Testis (tissue), 3 donors: ENCODE data around the gene GLYATL3. TPM values are rescaled to one million over a fixed set of nuclear protein-coding genes. Genes with fewer than 3 reads are reported as not detected.

Experiments
- DNase-seq: peaks from one replicate; pipeline ENCODE4 v3.0.0-alpha.2; 2019
- H3K27ac ChIP-seq, 2 donors: fragments of 200-600 bp; sonication (generic); one replicate each; pipeline ENCODE4 v1.5.1; 2019
- H3K27me3 ChIP-seq: fragments of 200-600 bp; sonication (generic); one replicate; pipeline ENCODE4 v1.5.1; 2019
- H3K36me3 ChIP-seq: fragments of 200-600 bp; sonication (generic); one replicate; pipeline ENCODE4 v1.5.1; 2017; ENCODE audit warnings: low read depth; ENCODE audit errors: missing control alignments
- H3K4me1 ChIP-seq: fragments of 200-600 bp; sonication (generic); one replicate; pipeline ENCODE4 v1.5.1; 2019
- H3K4me3 ChIP-seq, 2 donors: fragments of 200-600 bp; sonication (generic); one replicate each; pipeline ENCODE4 v1.5.1; 2017 to 2019
- H3K9me3 ChIP-seq: fragments of 200-600 bp; sonication (generic); one replicate; pipeline ENCODE4 v1.5.1; 2017
- CTCF ChIP-seq, 3 experiments: fragments of 450-650 bp in 2 of 3; fragments of 200-600 bp in 1 of 3; sonication (generic) in 1 of 3; IDR thresholded peaks; one replicate each; pipeline ENCODE4 v1.5.1; 2016 to 2019; ENCODE audit warnings: antibody characterized with exemption in 3 of 3, mild to moderate bottlenecking in 2 of 3, moderate library complexity in 1 of 3
- POLR2A ChIP-seq: fragments of 450-650 bp; IDR thresholded peaks from one replicate; pipeline ENCODE4 v1.6.1; 2017; ENCODE audit warnings: antibody characterized with exemption, mild to moderate bottlenecking, moderate library complexity
- WGBS, 2 donors: methylation state at CpG; one replicate each; pipeline ENCODE4 v1.1.5; 2018; 5-methylcytosine and 5-hydroxymethylcytosine counted together
- intact Hi-C: fragments of 100-400 bp; cut with DNase I; formaldehyde crosslinking; loops from one replicate; pipeline ENCODE4 v1.15.1; 2023; ENCODE audit warnings: low total_unique reads
- polyA plus RNA-seq: library from polyadenylated mRNA; stranded (reverse); fragments of 350-450 nt; fragmentation: Illumina TruSeq; extraction: RNeasy Lipid Tissue Mini Kit (QIAGEN cat#74804); gene quantifications from one replicate; pipeline ENCODE4 v1.2.3, GENCODE V29; 2014; ENCODE audit warnings: low read depth, low replicate concordance; ENCODE audit not compliant: insufficient read depth
- total RNA-seq, 2 donors: library from RNA; depleted of rRNA; stranded (reverse); fragments of >200 nt; gene quantifications; one replicate each; pipeline ENCODE4 v1.2.3, GENCODE V29; 2016

Gene GLYATL3
- total and polyA plus RNA-seq, 3 donors from 2014 or later = not detected

DNA sequence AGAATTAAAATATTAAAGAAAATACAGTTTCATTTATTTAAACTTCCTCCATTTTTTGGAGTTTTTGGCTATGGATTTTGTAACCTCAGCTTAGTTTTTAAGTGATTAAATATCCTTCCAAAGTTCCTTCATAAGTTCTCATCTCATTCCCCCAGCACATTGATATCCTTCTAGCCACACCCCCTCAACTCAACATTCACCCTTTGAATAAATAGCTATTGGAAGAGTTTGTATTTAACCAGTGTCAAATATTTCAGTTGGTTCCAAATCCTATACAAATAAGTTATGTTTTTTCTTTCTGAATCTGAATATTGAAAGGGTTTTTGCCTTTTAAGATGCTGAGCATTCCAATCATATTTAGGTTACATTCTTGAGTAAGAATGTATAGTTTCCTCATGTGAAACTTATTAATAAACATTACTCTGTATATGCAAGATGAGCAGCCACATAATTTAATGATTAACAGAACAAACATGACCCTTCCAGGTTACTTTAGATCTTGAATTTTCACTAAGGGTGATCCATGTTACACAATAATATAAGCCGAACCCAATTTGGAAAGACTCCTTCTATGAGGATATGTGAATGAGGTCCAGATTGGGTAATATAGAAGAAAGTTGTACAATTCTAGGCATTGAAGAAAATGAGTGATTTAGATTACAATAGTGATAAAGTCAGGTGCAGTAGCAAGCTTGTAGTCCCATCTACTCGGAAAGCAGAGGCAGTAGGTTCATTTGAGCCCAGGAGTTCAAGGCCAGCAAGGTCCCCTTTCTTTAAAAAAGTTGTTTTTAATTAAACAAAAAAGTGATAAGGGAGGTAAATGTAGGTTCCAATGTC lies 13.6 kb downstream of the GLYATL3 start:
- Histone ChIP-seq H3K4me1 (no peaks in the 10 kb centered on the region), H3K36me3 (no peaks in the 10 kb centered on the region), H3K27me3 (no peaks in the 10 kb centered on the region), H3K4me3 (no peak overlapping the region), H3K27ac (no peak overlapping the region), H3K9me3 (no peaks in the 10 kb centered on the region)
- WGBS, 2 donors = 71 to 85% methylated on average over 2 of the region's 2 CpGs
- DNase-seq = no peak
- TF ChIP-seq CTCF (IDR thresholded peaks at IDR 0.05) (no peak), POLR2A (no peak)
- intact Hi-C loops = no loop called here

DNA sequence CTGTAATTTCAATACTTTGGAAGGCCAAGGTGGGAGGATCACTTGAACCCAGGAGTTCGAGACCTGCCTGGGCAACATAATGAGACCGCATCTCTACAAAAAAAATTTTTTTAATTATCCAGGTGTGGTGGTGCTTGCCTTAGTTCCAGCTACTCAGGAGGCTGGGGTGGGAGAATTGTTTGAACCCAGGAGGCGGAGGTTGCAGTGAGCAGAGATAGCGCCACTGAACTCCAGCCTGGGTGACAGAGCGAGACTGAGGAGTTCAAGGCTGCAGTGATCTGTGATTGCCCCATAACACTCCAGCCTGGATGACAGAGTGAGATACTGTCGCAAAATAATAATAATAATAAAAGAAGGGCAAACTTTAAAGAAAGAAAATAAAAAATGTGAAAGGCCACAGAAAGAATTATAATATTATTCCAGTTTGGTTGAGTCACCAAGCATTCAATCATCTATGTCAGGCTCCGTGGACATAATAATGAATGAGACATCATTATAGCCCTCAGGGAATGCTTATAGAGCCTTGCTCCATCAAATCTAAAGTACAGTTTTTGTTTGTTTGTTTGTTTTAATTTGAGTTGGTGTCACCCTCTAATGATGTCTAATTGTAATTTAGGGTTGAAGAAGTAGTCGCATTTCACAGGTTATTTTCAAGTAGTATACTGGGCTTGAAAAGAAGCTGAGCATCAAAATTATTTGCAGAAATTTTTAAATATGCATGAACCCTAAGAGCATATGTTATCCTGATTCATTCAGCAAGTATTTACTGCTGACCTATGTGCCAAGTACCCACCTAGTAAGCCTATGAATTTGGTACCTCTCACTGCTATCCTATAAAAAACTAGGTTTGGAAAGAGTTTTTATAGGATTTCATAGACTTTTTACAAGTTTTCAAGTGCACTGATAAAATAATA lies 15.1 kb downstream of the GLYATL3 start:
- H3K36me3 ChIP-seq = no peaks in the 10 kb centered on the region
- H3K27me3 ChIP-seq = no peaks in the 10 kb centered on the region
- no peaks in the 10 kb centered on the region for H3K9me3 ChIP-seq
- 84 to 87% methylated on average over 8 of the region's 8 CpGs for WGBS, 2 donors
- no peak overlapping the region for H3K4me3 ChIP-seq
- no peak overlapping the region for H3K27ac ChIP-seq
- H3K4me1 ChIP-seq = no peaks in the 10 kb centered on the region
- no peak for DNase-seq
- TF ChIP-seq POLR2A = no peak
- no peak for TF ChIP-seq CTCF (IDR thresholded peaks at IDR 0.05)
- intact Hi-C loops = no loop called here

- Histone ChIP-seq H3K4me1 (no peaks in the 10 kb centered on the region), H3K36me3 (no peaks in the 10 kb centered on the region), H3K4me3 (no peak overlapping the region), H3K27ac (no peak overlapping the region), H3K27me3 (no peaks in the 10 kb centered on the region), H3K9me3 (no peaks in the 10 kb centered on the region)
- intact Hi-C loops = no loop called here
- no peak for DNase-seq
- TF ChIP-seq POLR2A (no peak), CTCF (IDR thresholded peaks at IDR 0.05) (no peak)
- 67 to 69% methylated on average over 10 of the region's 10 CpGs for WGBS, 2 donors
These were observed 15.9 kb downstream of the GLYATL3 start for GRCh38 chr6:49515485-49516146.

DNA sequence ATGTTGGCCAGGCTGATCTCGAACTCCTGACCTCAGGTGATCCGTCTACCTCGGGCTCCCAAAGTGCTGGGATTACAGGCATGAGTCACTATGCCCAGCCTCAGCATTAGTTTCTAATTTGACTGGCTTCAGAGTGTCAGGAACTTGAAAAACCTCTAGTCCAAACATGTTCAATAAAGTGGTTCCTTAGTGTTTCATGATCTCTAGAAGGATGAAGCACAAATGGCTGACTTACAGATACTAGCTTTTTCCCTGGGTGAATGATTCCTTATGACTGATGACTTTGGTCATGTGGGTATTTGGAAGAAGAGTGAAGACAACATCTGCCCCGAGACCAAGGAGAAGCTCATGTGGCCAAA lies 16.4 kb downstream of the GLYATL3 start:
- no peaks in the 10 kb centered on the region for H3K27me3 ChIP-seq
- intact Hi-C loops = no loop called here
- DNase-seq = no peak
- H3K4me3 ChIP-seq = no peak overlapping the region
- H3K4me1 ChIP-seq = no peaks in the 10 kb centered on the region
- no peak overlapping the region for H3K27ac ChIP-seq
- H3K9me3 ChIP-seq = no peaks in the 10 kb centered on the region
- 93 to 94% methylated on average over 4 of the region's 4 CpGs for WGBS, 2 donors
- H3K36me3 ChIP-seq = no peaks in the 10 kb centered on the region
- TF ChIP-seq CTCF (IDR thresholded peaks at IDR 0.05) (no peak), POLR2A (no peak)
